ENCODE measurements around the gene CCBE1.

- TF ChIP-seq GATA3 (IDR thresholded peaks at IDR 0.05; ENCODE audit: low read depth, low read length): no peak
- TF ChIP-seq GATA2 (IDR thresholded peaks at IDR 0.05; ENCODE audit: low read depth, low read length): no peak
Observed at GRCh38 chr18:59661891-59662701, 35.1 kb downstream of the CCBE1 start.
